ENCODE data around the gene HP1BP3.
A peak's percentile ranks its signal among the peaks of the same experiment; 100 is the strongest.

HP1BP3 gene

DNA sequence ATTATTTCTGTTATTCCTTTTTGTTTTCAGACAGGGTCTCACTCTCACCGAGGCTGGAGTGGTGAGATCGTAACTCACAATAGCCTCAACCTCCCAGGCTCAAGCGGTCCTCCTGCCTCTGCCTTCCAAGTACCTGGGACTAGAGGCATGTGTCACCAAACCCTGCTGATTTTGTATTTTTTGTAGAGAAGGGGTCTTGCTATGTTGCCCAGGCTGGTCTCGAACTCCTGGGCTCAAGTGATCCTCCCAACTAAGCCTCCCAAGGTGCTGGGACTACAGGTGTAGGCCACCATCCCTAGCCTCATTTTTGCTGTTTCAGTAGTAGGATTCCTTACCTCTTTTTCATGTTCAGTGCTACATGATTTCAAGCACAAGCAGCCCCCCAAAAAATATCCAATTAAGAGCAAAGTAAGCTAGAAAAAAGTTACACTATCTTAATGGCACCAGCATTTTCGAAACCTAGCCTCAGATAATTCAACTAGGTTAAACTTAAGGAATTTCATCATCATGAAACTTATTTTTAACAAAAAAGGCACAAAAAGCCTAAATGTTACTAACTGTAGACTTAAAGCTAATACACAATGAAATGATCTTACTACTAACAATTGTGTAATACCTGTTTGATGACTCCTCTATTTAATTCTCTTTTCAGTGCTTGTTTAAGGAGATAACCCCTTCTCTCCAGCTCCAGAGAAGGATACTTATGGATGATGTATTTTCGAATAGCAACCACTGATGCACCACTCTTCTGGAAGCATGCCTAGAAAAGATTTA, 16.6 kb downstream of the HP1BP3 start:
- DNase-seq, result no peak

DNA sequence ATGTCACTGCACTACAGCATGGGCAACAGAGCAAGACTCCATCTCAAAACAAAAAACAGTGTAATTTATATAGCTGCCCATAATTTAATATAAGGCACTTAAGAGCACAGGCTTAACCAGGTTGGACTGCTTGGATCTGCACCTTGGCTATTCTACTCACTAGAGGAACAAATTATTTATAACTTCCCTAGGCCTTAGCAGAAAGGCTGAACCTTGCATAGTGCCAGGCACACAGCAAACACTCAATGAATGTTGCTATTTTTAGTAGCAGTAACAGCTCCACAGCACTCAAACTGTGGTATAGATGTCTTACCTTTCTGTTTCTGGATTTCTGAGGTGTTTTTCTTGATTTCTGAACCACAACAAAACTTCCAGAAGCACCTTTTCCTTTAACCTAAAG, 19.8 kb downstream of the HP1BP3 start:
- DNase-seq, result no peak

DNA sequence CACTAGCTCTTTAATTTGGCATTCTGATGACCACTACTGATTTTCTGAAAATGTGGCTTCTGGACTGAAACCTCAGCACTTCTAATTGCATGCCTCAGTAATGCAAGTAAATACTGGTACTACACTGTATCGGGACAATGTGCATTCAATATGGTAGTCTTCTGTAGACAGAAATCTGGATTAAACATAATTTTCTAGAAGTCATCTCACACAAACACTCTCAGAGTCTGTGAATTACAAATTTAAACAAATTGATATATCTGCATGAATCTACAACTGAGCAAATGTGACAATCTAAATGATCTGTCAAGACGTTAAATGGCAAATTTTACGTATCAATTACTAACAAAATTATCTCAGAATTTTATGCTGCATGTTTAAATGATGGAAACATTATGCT, 23.7 kb downstream of the HP1BP3 start:
- no peak for DNase-seq

DNA sequence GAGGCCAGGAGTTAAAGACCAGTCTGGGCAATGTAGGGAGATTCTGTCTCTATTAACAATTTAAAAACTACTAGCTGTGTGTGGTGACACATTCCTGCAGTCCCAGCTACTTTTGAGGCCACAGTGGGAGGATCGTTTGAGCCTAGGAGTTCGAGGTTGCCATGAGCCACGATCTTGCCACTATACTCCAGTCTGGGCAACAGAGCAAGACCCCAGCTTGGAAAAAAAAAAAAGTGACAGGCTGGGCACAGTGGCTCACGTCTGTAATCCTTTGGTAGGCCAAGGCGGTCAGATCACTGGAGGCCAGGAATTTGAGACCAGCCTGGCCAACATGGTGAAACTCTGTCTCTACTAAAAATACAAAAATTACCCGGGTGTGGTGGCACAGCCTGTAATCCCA, 26.8 kb downstream of the HP1BP3 start:
- no peak for DNase-seq

DNA sequence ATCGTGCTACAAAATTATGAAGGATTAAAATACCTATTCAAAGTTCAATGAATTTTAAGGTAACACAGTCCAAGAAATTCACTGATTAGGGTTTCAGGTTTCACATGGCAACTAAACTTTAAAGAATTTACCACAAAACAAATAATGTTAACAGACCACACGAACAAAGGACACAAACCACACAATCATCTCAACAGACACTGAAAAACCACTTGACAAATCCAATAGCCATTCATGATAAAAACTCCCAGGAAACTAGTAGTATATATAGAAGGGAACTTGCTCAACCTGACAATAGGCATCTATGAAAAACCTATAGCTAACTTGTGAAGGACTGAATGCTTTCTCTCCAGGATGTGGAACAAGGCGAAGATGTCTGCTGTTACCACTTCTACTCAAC, 33.5 kb downstream of the HP1BP3 start:
- DNase-seq, result no peak

DNA sequence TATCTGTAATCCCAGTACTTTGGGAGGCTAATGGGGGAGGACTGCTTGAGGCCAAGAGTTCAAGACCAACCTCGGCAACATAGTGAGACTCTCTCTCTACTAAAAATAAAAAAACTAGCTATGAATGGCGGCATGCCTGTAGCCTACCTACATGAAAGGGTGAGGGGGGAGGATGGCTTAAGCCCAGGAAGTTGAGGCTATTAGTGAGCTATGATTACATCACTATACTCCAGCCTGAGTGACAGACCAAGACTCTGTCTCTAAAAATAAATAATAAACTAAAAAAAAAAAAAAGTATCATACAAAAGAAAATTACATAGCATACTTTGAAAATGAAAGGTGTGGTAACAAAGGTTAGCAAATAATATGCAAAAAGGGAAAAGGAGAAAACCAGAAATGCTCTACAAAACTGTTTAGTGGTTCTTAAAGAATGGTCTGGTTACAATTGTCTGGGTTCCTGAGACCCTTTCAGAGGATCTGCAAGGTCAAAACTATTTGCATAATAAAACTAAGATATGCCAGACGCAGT, 35.6 kb downstream of the HP1BP3 start:
- no peak for DNase-seq

DNA sequence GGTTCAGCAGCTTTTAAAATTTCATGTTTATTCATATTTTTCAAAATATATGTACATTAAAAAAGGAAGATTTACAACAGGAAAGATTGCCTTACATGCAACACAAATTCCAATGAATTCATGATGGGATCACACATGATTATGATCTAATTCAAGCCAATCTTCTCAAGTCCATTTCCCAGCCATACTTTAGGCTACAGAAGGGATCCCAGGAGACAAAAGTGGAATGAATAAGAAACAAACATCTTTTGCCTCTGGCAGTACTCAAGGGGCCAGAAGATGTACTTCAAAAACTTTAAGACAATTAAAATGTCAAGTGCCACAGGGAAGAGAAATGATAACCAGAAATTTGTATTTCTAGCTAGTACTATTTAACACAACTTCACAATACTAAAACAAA, 44.4 kb downstream of the HP1BP3 start:
- DNase-seq, result no peak

DNA sequence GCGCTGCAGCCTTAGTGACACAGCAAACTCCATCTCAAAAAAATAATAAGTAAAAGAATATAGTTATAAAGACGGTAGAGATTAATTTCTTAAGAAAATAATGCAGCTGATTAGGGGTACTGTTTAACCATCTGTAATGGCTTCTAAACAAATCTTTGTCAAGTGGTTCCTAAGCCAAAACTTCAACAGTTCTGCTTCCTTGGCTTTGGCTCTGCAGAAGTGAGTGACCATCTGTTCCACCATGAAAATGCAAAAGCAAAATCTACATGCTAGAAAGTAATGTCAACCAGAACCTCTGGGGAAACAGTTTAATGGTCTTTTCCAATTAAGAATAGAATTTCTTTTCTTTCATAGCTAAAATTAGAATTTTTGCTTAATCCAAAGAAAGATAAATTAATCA, 46.3 kb downstream of the HP1BP3 start:
- no peak for DNase-seq

DNA sequence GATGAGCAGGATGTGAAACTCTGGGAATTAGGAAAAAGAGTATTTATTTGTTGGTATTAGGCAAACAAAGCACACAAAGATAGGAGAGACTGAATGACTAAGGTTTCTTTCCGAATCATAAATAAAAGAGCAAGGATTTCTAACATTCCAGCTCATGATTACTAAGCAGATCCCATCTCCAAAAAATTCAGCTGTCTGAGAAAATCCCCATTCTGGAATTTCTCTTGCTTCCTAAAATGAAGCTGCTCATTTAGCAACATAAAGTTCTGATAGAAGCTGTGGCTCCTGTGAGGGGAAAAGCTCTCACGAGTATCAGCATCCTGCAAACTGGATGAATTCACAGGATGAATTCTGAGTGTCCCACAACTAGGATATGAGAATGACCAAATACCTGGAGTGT, 47.9 kb downstream of the HP1BP3 start:
- no peak for DNase-seq

DNA sequence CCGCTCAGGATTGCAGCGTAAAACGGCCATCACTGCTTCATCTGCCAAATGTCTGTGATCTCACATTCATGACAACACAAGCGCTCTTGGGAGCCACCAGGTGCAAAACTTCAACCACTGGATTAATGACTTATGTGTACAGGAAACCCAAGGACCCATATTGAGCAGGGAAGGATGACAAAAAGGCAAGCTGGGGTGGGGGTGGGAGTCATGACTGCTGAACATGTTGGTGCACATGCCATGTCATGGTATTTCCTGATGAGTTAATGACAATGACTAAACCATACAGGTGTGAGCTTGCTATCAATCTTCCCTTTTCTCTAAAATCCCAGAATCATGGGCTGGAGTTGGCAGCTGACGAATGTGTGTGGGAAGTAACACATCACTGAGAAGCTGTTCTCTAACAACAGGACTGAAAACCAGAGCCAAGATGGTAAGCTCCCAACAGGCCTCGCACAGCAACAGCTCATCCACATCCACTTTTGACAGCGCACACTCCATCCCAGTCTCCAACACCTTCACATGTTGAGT, 51.5 kb downstream of the HP1BP3 start:
- no peak for DNase-seq

DNA sequence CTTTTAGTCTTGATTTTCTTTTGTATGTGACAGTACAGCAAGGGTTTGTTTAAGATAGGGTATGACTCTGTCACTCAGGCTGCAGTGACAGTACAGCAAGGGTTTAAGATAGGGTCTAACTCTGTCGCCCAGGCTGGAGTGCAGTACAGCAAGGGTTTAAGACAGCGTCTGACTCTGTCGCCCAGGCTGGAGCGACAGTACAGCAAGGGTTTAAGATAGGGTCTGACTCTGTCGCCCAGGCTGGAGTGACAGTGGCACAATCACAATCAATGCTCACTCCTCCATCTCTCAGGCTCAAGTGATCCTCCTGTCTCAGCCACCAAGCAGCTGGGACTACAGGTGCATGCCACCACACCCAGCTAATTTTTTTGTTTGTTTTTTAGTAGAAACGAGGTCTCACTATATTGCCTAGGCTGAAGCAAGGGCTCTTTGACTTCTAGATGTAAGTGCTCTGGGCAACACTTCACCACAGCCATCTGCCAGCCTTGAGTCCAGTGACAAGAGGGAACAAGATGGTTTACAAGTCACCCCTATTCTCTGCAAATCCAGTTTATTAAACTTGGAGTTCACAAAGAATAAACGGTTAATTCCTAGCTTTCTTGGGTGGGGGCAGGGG, 53.6 kb downstream of the HP1BP3 start:
- no peak for DNase-seq

DNA sequence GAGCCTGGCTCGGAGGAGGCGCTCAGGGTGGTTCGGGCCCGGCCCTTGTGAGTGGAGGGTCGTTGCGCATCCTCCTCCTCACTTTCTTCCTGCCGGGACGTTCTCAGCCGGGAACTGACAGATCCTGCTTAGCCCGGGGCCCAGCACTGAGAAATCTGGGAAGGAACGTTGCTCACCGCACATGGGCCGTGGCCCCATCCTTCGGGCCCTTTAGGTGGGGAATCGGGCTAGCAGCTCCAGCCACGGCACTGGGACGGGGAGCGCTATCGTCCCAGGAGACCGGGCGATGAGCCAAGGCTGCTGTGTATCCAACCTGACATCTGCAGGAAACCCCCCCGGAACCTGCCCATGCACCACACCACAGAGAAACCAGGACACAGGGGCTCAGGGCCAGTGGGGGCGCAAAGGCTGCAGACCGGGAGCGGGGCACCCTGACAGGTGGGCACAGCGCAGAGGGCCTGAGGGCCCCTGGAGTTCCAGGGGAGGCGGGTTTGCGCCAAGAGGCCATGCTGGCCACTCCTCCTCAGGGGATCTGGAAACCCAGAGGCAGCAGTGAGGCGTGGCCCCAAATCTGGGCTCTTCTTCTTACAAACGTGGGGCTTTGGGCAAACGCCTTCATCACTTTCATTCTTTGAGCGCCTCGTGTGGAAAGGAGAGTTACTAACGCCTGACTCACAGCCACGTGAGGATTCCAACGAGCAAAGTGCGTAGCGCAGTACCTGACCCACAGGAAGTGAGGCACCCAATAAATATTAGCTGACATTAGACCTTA, 54.3 kb downstream of the HP1BP3 start, which contains the start of gene SH2D5:
Gene SH2D5 (minus strand): TSS at position 116 of the 772 bp plus-strand sequence. CDS start 4,659 bp downstream, outside the sequence.
- peak; percentile 51 for DNase-seq

DNA sequence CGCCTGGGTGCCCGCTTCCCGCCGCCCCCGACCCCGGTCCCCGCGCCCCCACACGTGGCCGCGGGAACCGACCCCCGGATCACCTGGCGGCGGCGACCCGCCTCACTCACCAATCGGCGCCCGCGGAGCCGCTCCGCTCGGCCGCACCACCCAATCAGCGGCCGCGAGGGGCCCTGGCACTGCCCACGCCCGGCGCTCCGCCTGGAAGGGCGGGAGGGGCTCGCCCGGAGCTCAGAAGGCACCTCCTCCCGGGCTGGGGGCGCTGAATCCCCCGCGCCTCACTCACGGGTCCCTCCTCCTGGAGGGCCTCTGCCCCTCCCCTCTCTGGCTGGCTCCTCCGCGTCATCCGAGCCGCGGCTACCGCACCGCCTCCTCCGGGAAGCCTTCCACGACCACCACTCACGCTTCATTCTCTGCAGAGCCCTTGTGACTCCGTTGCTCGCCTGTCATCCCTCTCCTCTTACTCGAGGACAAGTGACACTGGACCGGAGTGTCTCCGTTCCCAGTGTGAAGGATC, 55.0 kb downstream of the HP1BP3 start:
- DNase-seq, result peak; percentile 28

DNA sequence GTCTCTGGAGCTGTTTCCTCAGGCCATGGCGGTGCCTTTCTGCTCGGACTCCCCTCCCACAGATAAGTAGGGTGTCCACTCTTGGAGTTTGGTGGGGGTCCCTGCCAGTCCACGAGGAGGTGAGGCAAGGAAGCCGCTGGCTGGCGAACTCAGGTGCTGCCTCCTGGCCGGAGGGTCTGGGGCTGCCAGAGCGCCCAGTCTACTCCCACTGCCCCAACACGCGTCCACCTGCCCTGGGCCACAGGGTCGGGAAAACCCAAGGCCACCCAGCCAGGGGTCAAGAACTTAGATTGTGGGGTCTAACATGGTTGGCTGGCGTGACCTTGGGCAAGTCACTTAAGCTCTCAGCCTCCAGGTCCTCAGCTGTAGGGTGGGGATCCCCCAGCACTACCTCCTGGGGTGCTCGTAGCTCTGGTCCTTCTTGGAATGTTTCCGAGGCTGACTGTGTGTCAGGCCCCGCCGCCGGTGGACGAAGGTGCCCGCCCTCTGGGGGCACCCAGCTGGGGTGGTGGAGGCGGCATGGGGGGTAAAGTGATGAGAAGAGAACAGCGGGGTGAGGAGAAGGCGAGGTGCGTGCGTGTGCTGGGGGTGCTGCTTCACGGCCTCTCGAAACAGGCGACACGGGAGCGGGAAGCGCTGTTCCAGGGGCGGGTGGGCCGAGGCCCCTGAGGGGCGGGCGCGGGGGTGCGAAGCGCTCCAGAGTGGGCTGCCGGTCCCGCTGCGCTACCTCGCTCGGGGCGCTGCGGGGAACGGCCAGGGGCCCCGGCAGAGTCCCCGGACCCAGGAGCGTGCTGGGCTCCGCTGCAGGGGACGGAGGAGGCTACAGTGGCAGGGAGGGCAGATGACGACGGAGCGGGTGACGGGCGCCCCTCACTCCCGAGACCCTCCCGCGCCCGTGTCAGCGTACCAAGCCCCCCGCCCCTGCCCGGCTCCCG, 55.8 kb downstream of the HP1BP3 start:
- no peak for DNase-seq

DNA sequence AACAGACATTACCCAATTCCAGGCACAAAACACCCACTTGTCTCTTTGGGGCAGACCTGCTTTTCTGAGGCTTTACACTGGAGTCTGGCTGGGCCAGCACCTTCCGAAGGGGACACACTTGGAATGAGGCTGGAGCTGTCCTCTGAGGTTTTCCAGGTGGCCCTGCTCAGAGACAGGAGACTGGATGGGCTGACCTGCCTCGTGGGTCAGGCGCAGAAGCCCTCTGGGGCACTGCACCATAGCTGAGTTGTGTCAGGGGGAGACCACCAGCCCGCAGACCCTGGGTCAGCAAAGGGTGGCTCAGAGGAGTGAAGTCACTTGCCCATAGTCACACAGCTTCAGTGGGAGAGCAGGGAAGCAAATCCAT, 56.4 kb downstream of the HP1BP3 start:
- DNase-seq, result no peak

DNA sequence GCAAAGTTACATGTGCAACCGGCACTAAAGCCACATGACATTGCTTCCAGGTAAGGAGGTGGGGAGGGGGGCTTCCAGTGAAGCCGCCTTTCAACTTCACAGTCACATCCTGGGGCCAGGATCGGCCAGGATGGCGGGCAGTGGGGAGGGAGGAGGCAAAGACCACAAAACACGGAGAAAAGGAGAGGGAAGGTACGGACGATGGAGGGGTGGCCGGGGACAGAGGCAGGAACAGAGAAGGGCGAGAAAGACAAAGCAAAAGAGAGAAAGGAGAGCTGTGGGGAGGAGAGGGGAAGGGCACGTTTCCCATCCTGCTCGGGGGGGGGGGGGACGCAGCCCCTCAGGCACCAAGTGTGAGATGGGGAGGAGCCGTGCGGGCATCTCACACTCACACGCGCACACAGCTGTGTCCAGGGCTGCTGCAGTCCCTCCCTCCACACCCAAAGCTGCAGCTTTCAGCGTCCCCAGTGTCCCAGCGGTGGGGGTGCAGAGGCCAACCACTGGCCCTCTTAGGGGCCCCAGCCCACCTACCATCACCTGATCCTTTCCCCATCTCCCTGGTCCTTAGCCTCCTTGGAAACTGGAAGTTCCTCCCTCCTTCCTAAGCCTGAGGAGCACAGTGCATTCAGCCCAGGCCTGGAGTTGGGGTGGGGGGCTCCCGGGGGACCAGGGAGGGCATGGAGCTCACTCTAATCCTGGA, 57.0 kb downstream of the HP1BP3 start:
- no peak for DNase-seq

DNA sequence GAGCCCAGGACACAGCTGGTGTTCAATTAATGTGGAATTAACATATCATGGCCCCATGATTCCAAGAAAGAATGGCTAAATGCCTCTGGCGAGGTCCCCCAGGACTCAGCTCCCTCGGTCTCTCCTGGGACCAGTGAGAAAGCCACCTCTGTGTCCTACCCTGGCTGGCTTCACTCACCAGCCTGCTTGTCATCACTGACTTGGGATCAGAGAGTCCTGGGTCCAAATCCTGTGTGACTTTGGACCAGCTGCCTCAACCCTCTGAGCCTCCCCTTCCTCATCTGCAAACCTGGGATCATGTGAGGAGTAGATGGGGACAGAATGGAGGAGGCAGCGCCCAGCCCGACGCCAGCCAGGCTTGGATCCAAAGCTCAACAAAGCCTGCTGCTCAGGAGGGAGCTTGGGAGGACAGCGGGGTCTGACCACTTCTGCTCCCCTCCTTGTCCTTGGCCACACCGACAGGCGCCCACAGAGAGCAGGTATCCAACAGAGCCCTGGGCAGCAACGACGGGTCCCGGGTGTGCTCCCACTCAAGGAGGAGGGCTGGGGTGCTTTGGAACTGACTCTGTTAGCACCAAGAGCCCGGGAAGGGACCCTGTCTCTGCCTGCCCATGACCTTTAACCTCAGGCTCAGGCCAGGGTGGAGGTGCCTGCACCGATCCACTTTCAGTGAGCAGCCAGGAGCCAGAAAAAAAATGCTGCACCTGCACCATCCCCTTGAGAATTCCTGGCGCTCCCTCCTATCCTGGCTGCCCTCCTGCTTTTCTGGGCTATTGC, 57.8 kb downstream of the HP1BP3 start:
- DNase-seq, result no peak

DNA sequence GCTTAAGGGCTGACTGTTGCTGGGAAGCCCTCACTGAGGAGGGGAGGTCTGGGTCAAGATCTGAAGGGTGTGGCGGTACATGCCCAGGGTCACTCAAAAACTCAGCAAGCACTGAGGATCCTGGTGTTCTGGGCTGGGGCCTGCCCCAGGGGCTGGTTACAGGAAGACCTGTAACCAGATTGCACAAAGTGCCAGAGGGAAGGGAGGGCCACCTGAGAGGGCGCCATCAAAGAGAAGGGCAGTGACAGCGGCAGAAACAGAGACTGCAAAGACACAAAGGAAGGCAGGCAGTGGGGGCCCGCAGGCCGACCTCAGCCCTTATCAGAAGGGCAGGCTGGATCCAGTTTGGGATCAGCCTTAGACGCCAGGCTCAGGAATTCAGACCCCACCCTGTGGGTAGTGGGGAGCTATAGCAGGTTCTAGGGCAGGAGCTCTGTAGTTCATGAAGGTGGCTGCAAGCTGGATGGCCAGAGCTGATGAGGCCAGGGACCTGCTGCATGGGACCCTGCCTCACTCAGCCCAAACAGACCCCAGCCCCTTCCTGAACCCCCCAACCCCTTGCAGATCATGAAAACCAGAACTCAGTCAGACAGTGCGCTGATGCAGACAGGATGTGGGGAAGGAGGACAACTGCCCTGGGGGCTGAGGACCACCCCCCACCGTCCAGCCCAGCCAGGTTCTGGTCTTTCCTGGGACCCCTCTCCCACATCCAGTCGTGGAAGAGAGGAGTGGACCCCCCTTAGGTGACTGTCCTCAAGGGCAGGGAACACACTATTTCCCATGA, 58.5 kb downstream of the HP1BP3 start:
- no peak for DNase-seq

DNA sequence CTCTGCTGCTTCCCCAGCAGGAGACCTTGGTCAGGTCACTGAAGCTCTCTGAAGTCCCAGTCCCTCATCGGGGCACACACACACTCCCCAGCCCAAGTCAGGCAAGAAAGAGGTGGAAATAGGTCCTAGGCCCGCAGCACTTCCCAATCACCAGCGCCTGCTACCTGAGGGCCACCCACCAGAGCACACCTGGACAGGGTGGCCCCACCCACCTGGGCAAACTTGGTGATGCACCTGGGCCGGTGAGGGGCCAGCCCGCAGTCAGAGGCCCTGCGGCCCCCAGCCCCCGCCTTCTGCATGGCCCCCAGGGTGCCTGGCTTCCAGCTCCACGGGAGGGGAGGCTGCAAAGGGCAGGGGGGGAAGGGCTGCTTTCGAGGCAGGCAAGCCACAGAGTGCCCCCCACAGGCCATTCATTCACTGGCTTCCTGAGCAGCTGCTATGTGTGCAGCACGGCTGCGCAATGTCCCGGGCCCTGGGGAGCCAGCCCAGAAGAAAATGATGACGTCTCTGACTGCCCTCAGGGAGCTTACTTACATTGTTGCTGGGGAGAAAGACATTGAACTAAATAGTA, 59.3 kb downstream of the HP1BP3 start:
- DNase-seq, result no peak
